Neutrophil (primary cell): ENCODE results near the gene LRIG2.

Source experiments
- H3K27ac ChIP-seq: fragments of 200-600 bp; sonication (generic); 2 replicates; pipeline ENCODE4 v1.5.1; 2016; ENCODE audit warnings: mild to moderate bottlenecking, moderate library complexity
- H3K27me3 ChIP-seq: fragments of 200-600 bp; sonication (generic); 2 replicates; pipeline ENCODE4 v1.6.0; 2016; ENCODE audit warnings: mild to moderate bottlenecking
- H3K36me3 ChIP-seq: fragments of 200-600 bp; sonication (generic); 2 replicates; pipeline ENCODE4 v1.5.1; 2017
- H3K4me1 ChIP-seq, 2 experiments: fragments of 200-600 bp in 1 of 2; sonication (generic) in 1 of 2; 1 replicate in 1 of 2; 2 replicates in 1 of 2; pipeline versions ENCODE4 v1.5.1 to v1.6.1; 2013 to 2016; ENCODE audit warnings: low read depth in 1 of 2, low read length in 1 of 2, mild to moderate bottlenecking in 1 of 2, moderate library complexity in 1 of 2; ENCODE audit not compliant: control insufficient read depth in 1 of 2, insufficient read depth in 1 of 2
- H3K4me3 ChIP-seq, 2 experiments: fragments of 200-600 bp in 1 of 2; sonication (generic) in 1 of 2; 1 replicate in 1 of 2; 2 replicates in 1 of 2; pipeline ENCODE4 v1.5.1; 2013 to 2016; ENCODE audit warnings: low read depth in 1 of 2, low read length in 1 of 2, mild to moderate bottlenecking in 1 of 2, moderate library complexity in 1 of 2
- H3K9me3 ChIP-seq: fragments of 200-600 bp; sonication (generic); 2 replicates; pipeline ENCODE4 v1.5.1; 2016
- TF ChIP-seq, protein P1 (sequence below): fragments of 200-600 bp; sonication (generic); IDR thresholded peaks from 2 replicates; pipeline ENCODE4 v1.5.1; 2016; ENCODE audit warnings: antibody characterized with exemption

Gene LRIG2

DNA sequence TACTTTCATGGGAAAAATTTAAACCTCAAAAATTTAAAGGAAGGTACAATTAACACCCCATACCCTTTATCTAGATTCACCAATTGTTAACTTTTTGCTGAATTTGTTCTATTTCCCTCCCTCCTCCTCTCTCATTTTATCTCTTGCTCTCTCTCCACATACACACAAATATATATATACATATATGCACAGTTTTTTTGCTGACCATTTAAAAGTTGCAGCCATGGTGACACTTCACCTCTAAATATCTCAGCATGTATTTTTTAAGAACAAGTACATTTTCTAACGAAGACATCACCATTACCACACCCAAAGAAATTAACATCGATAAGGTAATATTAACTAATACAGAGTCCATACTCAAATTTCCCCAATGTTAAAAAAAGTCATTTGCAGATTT lies 33.9 kb downstream of the LRIG2 start:
- TF ChIP-seq, protein P1, sequence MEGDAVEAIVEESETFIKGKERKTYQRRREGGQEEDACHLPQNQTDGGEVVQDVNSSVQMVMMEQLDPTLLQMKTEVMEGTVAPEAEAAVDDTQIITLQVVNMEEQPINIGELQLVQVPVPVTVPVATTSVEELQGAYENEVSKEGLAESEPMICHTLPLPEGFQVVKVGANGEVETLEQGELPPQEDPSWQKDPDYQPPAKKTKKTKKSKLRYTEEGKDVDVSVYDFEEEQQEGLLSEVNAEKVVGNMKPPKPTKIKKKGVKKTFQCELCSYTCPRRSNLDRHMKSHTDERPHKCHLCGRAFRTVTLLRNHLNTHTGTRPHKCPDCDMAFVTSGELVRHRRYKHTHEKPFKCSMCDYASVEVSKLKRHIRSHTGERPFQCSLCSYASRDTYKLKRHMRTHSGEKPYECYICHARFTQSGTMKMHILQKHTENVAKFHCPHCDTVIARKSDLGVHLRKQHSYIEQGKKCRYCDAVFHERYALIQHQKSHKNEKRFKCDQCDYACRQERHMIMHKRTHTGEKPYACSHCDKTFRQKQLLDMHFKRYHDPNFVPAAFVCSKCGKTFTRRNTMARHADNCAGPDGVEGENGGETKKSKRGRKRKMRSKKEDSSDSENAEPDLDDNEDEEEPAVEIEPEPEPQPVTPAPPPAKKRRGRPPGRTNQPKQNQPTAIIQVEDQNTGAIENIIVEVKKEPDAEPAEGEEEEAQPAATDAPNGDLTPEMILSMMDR = no peak
- Histone ChIP-seq H3K9me3 (no peaks in the 10 kb centered on the region), H3K36me3 (peaks cover 97% of the 10 kb centered on the region), H3K27me3 (no peaks in the 10 kb centered on the region), H3K4me3 (no peak overlapping the region), H3K4me1 (no peaks in the 10 kb centered on the region), H3K27ac (no peak overlapping the region)

DNA sequence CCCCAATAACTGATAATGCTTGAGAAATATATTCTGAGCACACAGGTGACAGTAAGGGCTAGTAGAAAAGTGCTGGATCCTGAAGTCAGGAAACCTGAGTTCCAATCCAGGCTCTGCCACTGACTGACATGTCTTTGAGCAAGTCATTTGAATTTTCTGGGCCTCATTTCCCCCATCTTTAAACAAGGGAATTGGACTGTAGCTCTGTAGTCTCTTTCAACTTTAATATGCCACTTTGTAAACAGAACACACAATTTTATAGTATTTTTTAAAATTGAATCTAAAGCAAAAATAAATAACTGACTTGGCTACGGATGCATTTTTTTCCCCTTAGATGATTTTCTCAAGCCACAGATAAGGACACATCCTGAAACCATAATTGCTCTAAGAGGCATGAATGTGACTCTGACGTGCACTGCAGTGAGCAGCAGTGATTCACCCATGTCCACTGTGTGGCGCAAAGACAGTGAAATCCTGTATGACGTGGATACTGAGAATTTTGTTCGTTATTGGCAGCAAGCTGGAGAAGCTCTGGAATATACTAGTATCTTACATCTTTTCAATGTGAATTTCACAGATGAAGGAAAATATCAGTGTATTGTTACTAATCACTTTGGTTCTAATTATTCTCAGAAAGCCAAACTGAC lies 37.0 kb downstream of the LRIG2 start:
- no peak overlapping the region for H3K4me3 ChIP-seq
- peaks cover 95% of the 10 kb centered on the region for H3K36me3 ChIP-seq
- no peaks in the 10 kb centered on the region for H3K4me1 ChIP-seq
- H3K27me3 ChIP-seq = no peaks in the 10 kb centered on the region
- no peak overlapping the region for H3K27ac ChIP-seq
- TF ChIP-seq, protein P1 = no peak
- H3K9me3 ChIP-seq = no peaks in the 10 kb centered on the region

- TF ChIP-seq, protein P1 = no peak
- no peaks in the 10 kb centered on the region for H3K27me3 ChIP-seq
- no peak overlapping the region for H3K4me3 ChIP-seq
- H3K36me3 ChIP-seq = peaks cover 96% of the 10 kb centered on the region
- no peaks in the 10 kb centered on the region for H3K4me1 ChIP-seq
- H3K27ac ChIP-seq = no peak overlapping the region
- H3K9me3 ChIP-seq = no peaks in the 10 kb centered on the region
Measured at GRCh38 chr1:113118266-113118665, 45.3 kb downstream of the LRIG2 start.

GRCh38 chr1:113123737-113124136 lies 50.7 kb downstream of the LRIG2 start:
- Histone ChIP-seq H3K4me3 (no peak overlapping the region), H3K36me3 (peaks cover 81% of the 10 kb centered on the region), H3K27ac (no peak overlapping the region), H3K27me3 (no peaks in the 10 kb centered on the region), H3K9me3 (no peaks in the 10 kb centered on the region), H3K4me1 (no peaks in the 10 kb centered on the region)
- TF ChIP-seq, protein P1 = no peak

GRCh38 chr1:113124366-113124765 lies 51.4 kb downstream of the LRIG2 start:
- H3K27ac ChIP-seq = no peak overlapping the region
- H3K27me3 ChIP-seq = no peaks in the 10 kb centered on the region
- TF ChIP-seq, protein P1 = no peak
- peaks cover 74% of the 10 kb centered on the region for H3K36me3 ChIP-seq
- no peak overlapping the region for H3K4me3 ChIP-seq
- no peaks in the 10 kb centered on the region for H3K9me3 ChIP-seq
- no peaks in the 10 kb centered on the region for H3K4me1 ChIP-seq
